Testis (tissue), 3 donors: Measurements from ENCODE around the gene HLF. TPM values are rescaled to one million over a fixed set of nuclear protein-coding genes. Genes with fewer than 3 reads are reported as not detected.

Experiments used
- DNase-seq: peaks from one replicate; pipeline ENCODE4 v3.0.0-alpha.2; 2019
- H3K27ac ChIP-seq, 2 donors: fragments of 200-600 bp; sonication (generic); one replicate each; pipeline ENCODE4 v1.5.1; 2019
- H3K27me3 ChIP-seq: fragments of 200-600 bp; sonication (generic); one replicate; pipeline ENCODE4 v1.5.1; 2019
- H3K36me3 ChIP-seq: fragments of 200-600 bp; sonication (generic); one replicate; pipeline ENCODE4 v1.5.1; 2017; ENCODE audit warnings: low read depth; ENCODE audit errors: missing control alignments
- H3K4me1 ChIP-seq: fragments of 200-600 bp; sonication (generic); one replicate; pipeline ENCODE4 v1.5.1; 2019
- H3K4me3 ChIP-seq, 2 donors: fragments of 200-600 bp; sonication (generic); one replicate each; pipeline ENCODE4 v1.5.1; 2017 to 2019
- H3K9me3 ChIP-seq: fragments of 200-600 bp; sonication (generic); one replicate; pipeline ENCODE4 v1.5.1; 2017
- CTCF ChIP-seq, 3 experiments: fragments of 450-650 bp in 2 of 3; fragments of 200-600 bp in 1 of 3; sonication (generic) in 1 of 3; IDR thresholded peaks; one replicate each; pipeline ENCODE4 v1.5.1; 2016 to 2019; ENCODE audit warnings: antibody characterized with exemption in 3 of 3, mild to moderate bottlenecking in 2 of 3, moderate library complexity in 1 of 3
- POLR2A ChIP-seq: fragments of 450-650 bp; IDR thresholded peaks from one replicate; pipeline ENCODE4 v1.6.1; 2017; ENCODE audit warnings: antibody characterized with exemption, mild to moderate bottlenecking, moderate library complexity
- whole genome bisulfite sequencing, 2 donors: methylation state at CpG; one replicate each; pipeline ENCODE4 v1.1.5; 2018; 5-methylcytosine and 5-hydroxymethylcytosine counted together
- intact Hi-C: fragments of 100-400 bp; cut with DNase I; formaldehyde crosslinking; loops from one replicate; pipeline ENCODE4 v1.15.1; 2023; ENCODE audit warnings: low total_unique reads
- polyA plus RNA-seq: library from polyadenylated mRNA; stranded (reverse); fragments of 350-450 nt; fragmentation: Illumina TruSeq; extraction: RNeasy Lipid Tissue Mini Kit (QIAGEN cat#74804); gene quantifications from one replicate; pipeline ENCODE4 v1.2.3, GENCODE V29; 2014; ENCODE audit warnings: low read depth, low replicate concordance; ENCODE audit not compliant: insufficient read depth
- total RNA-seq, 2 donors: library from RNA; depleted of rRNA; stranded (reverse); fragments of >200 nt; gene quantifications; one replicate each; pipeline ENCODE4 v1.2.3, GENCODE V29; 2016

The HLF gene
- total and polyA plus RNA-seq, 3 donors from 2014 or later = 7.0 to 23.4 (median 14.5) TPM

DNA sequence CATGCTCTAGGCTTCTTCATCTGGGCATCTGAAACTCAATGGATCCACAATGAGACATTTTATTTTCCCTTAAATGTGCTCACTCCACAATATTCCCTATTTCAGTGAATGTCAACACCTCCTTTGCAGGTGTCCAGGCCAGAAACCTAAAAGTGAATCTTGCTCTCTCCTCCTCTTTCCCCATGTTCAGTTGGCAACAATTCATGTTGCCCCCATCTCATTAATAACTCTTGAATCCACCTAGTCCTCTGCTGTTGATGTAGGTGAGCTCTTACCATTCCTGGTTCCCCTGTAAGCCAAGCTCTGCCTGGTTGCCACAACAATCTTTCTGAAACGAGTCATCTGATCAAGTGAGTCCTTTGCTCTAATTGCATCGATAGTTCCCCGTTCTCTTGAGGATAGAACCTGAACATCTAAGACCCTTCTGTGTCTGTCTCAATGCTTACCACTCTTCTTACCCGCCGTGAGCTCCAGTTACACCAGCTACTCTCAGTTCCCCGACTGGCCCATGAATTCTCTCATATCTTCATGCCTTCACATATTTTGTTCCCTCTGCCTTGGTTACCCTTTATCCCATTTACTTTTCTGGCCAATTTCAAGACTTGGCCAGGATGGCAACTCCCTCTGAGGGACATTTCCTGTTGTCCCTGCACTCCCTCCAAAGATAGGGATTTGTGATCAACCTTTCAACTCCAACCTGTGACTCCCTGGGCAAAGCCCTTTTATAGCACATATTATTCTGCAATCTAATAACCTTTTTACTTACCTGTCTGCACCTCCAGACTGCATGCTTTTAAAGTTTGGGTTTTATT lies 35.9 kb downstream of the HLF start:
- intact Hi-C loops = no loop called here
- DNase-seq = no peak
- no peaks in the 10 kb centered on the region for H3K36me3 ChIP-seq
- no peak overlapping the region for H3K27ac ChIP-seq
- no peaks in the 10 kb centered on the region for H3K9me3 ChIP-seq
- H3K27me3 ChIP-seq = no peaks in the 10 kb centered on the region
- TF ChIP-seq CTCF (IDR thresholded peaks at IDR 0.05) (no peak), POLR2A (no peak)
- peaks cover 1% of the 10 kb centered on the region for H3K4me1 ChIP-seq
- H3K4me3 ChIP-seq = no peak overlapping the region
- WGBS, 2 donors = 92 to 96% methylated on average over 6 of the region's 6 CpGs

- Histone ChIP-seq H3K27ac (no peak overlapping the region), H3K4me1 (no peaks in the 10 kb centered on the region), H3K9me3 (no peaks in the 10 kb centered on the region), H3K4me3 (no peak overlapping the region), H3K36me3 (no peaks in the 10 kb centered on the region), H3K27me3 (no peaks in the 10 kb centered on the region)
- 65 to 67% methylated on average over 6 of the region's 6 CpGs for WGBS, 2 donors
- intact Hi-C loops = no loop called here
- TF ChIP-seq POLR2A = no peak
- TF ChIP-seq CTCF (IDR thresholded peaks at IDR 0.05) = no peak
- peak; percentile 51 for DNase-seq
Measured at GRCh38 chr17:55301521-55302406, 37.0 kb downstream of the HLF start.

DNA sequence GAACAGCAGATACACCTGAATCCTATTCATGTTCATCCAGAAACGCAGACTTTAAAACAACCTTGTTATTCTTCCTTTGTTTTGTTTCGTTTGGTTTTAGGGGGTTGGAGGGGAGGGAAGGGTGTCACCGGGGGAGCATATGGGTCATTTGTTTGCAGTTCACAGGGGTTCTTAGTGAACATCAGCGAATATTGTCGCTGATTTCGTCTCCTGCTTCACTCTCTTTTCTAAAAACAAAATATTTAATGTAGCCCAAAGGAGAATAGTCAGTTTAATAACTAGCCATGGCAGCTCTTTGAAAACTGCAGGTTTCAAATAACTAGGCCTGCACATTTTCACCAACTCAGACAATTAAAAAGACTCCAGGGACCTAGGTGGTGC lies 37.6 kb downstream of the HLF start:
- Histone ChIP-seq H3K9me3 (no peaks in the 10 kb centered on the region), H3K4me1 (no peaks in the 10 kb centered on the region), H3K27me3 (no peaks in the 10 kb centered on the region), H3K36me3 (no peaks in the 10 kb centered on the region), H3K27ac (no peak overlapping the region), H3K4me3 (no peak overlapping the region)
- intact Hi-C loops = no loop called here
- no peak for DNase-seq
- WGBS, 2 donors = 75% methylated on average over 6 of the region's 6 CpGs
- TF ChIP-seq POLR2A = no peak
- TF ChIP-seq CTCF (IDR thresholded peaks at IDR 0.05) = no peak

DNA sequence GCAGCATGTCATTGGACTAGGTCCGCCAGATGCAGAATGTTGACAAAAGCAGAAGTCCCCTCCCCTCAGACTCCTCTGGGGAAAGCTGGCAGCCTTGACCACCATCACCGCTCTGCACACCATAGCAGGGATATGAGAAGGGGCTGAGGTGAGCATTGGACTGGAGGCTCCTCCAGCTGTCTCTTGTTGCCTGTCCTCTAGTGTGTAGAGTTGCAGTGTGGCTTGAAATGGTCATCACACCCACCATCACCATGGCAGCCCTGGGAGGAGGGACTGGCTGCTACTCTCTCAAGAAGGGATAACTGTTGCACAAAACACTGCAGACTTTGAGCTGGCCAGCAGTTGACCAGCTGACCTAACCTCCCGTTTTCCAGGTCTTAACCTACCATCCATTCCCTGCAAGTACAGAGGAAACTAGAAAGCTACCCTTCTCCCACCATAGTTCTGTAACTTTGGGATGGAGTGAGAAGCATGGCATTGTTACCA lies 38.3 kb downstream of the HLF start:
- 83 to 95% methylated on average over 3 of the region's 3 CpGs for WGBS, 2 donors
- no peak for DNase-seq
- Histone ChIP-seq H3K4me3 (no peak overlapping the region), H3K27ac (no peak overlapping the region), H3K9me3 (no peaks in the 10 kb centered on the region), H3K27me3 (no peaks in the 10 kb centered on the region), H3K4me1 (no peaks in the 10 kb centered on the region), H3K36me3 (no peaks in the 10 kb centered on the region)
- TF ChIP-seq POLR2A = no peak
- TF ChIP-seq CTCF (IDR thresholded peaks at IDR 0.05) = no peak
- intact Hi-C loops = no loop called here
